A673 (cell line): ENCODE measurements around the gene TAF7. TPM values are rescaled to one million over a fixed set of nuclear protein-coding genes. Genes with fewer than 3 reads are reported as not detected.
"Not testable (repeated sequence)": the region's sequence is repeated elsewhere in the genome, so short reads cannot be mapped to it uniquely, and the experiment has no call there.

ENCODE experiments used
- BruUV-seq: library from RNA; stranded (reverse); fragments of 400-500 nt; replicated peaks from 2 replicates; lab custom pipeline; 2021; lab: Mats Ljungman, UMichigan
- CTCF ChIA-PET: fragments of 300-600 bp; sonication (Branson Sonifier 250); formaldehyde crosslinking; loops from one replicate; lab custom pipeline; 2022; ENCODE audit warnings: antibody characterized with exemption; lab: Charles Lee
- POLR2A ChIA-PET: fragments of 300-600 bp; sonication (Branson Sonifier 250); formaldehyde crosslinking; loops from one replicate; lab custom pipeline; 2022; ENCODE audit warnings: antibody characterized with exemption; ENCODE audit not compliant: low non-redundant PET; lab: Charles Lee
- DNase-seq: peaks from one replicate; pipeline ENCODE4 v3.0.0-alpha.2; 2015; ENCODE audit warnings: low spot score
- H3K27ac ChIP-seq: fragments of 200-600 bp; sonication (generic); 2 replicates; pipeline ENCODE4 v1.5.1; 2016; ENCODE audit warnings: mixed run types, low read depth, mild to moderate bottlenecking, mixed read lengths, antibody characterized with exemption, low read length; ENCODE audit not compliant: poor library complexity, severe bottlenecking
- H3K27me3 ChIP-seq: fragments of 200-600 bp; sonication (generic); replicated peaks from 2 replicates; pipeline ENCODE4 v1.6.1; 2017; ENCODE audit warnings: mixed run types, low read depth, mild to moderate bottlenecking, mixed read lengths, antibody characterized with exemption, low read length; ENCODE audit not compliant: insufficient read depth, poor library complexity
- H3K36me3 ChIP-seq: fragments of 200-600 bp; sonication (generic); 2 replicates; pipeline ENCODE4 v1.6.1; 2016; ENCODE audit warnings: mixed run types, mild to moderate bottlenecking, mixed read lengths, antibody characterized with exemption, low read length; ENCODE audit not compliant: insufficient read depth, poor library complexity, severe bottlenecking
- H3K4me1 ChIP-seq: fragments of 200-600 bp; sonication (generic); 2 replicates; pipeline ENCODE4 v1.6.1; 2017; ENCODE audit warnings: mixed run types, mild to moderate bottlenecking, mixed read lengths, antibody characterized with exemption, low read length; ENCODE audit not compliant: insufficient read depth, poor library complexity, severe bottlenecking
- H3K4me3 ChIP-seq: fragments of 200-600 bp; sonication (generic); 2 replicates; pipeline ENCODE4 v1.5.1; 2016; ENCODE audit warnings: low read depth, mixed run types, mild to moderate bottlenecking, mixed read lengths, low read length; ENCODE audit not compliant: poor library complexity, severe bottlenecking
- H3K9me3 ChIP-seq: fragments of 200-600 bp; sonication (generic); 2 replicates; pipeline ENCODE4 v1.6.1; 2016; ENCODE audit warnings: mixed run types, low read depth, mild to moderate bottlenecking, mixed read lengths, antibody characterized with exemption, low read length; ENCODE audit not compliant: poor library complexity, severe bottlenecking
- CTCF ChIP-seq: fragments of 300-800, 200-600 bp; sonication (generic); conservative IDR thresholded peaks from 2 replicates; pipeline ENCODE4 v1.5.1; 2017; ENCODE audit warnings: low read depth, mild to moderate bottlenecking, antibody characterized with exemption, low read length, moderate library complexity, mixed read lengths
- EZH2 ChIP-seq: fragments of 200-600 bp; sonication (generic); IDR thresholded peaks from 2 replicates; pipeline ENCODE4 v1.6.1; 2017; ENCODE audit warnings: borderline replicate concordance, low read depth, mild to moderate bottlenecking, mixed read lengths, antibody characterized with exemption, low read length; ENCODE audit not compliant: poor library complexity, severe bottlenecking
- intact Hi-C: fragments of 100-400 bp; cut with micrococcal nuclease; formaldehyde crosslinking; loops from one replicate; pipeline ENCODE4 v1.10.0; 2022; ENCODE audit not compliant: unreplicated experiment
- total RNA-seq: library from RNA; stranded (reverse); gene quantifications from 2 replicates; pipeline ENCODE4 v1.2.3, GENCODE V29; 2021

Gene TAF7
- total RNA-seq, 1 experiment from 2014 or later, result 73.4 TPM

GRCh38 chr5:141319699-141320098 lies 885 bp downstream of the TAF7 start:
- peak overlapping the region; percentile 97 for H3K27ac ChIP-seq
- H3K4me1 ChIP-seq, result no peaks in the 10 kb centered on the region
- ChIA-PET POLR2A (no interaction called here), CTCF (interaction anchor here (0.5 to 1.9 kb wide), 5 partner anchors 31 to 244 kb away, joined by 3 to 9 read pairs (median 4); partner anchors contain the start of genes PCDHB14, PCDHB5 and PCDHGB1)
- no peaks in the 10 kb centered on the region for H3K27me3 ChIP-seq
- intact Hi-C loops, result loop anchor here (1.0 kb wide), 1 partner anchor 242 kb away; no protein-coding TSS in a partner anchor
- H3K9me3 ChIP-seq, result peaks cover 59% of the 10 kb centered on the region
- TF ChIP-seq CTCF, result no peak
- no peak for TF ChIP-seq EZH2
- no TSS peak for BruUV-seq
- peak; percentile 9 for DNase-seq
- H3K4me3 ChIP-seq, result peak overlapping the region; percentile 78
- peaks cover 39% of the 10 kb centered on the region for H3K36me3 ChIP-seq

GRCh38 chr5:141319202-141319601 lies 1.4 kb downstream of the TAF7 start:
- H3K27ac ChIP-seq, result no peak overlapping the region
- TF ChIP-seq EZH2 (no peak), CTCF (no peak)
- H3K36me3 ChIP-seq, result peaks cover 39% of the 10 kb centered on the region
- intact Hi-C loops, result no loop called here
- DNase-seq, result no peak
- peaks cover 64% of the 10 kb centered on the region for H3K9me3 ChIP-seq
- ChIA-PET POLR2A (no interaction called here), CTCF (interaction anchor here (0.8 to 1.9 kb wide), 2 partner anchors 31 to 245 kb away, joined by 3 to 8 read pairs; partner anchors contain the start of gene PCDHGB1)
- H3K4me3 ChIP-seq, result peak overlapping the region; percentile 78
- BruUV-seq, result no TSS peak
- no peaks in the 10 kb centered on the region for H3K4me1 ChIP-seq
- no peaks in the 10 kb centered on the region for H3K27me3 ChIP-seq

GRCh38 chr5:141316963-141317362 lies 3.6 kb downstream of the TAF7 start:
- H3K27ac ChIP-seq, DNase-seq, H3K4me3 ChIP-seq, CTCF ChIA-PET, POLR2A ChIA-PET, intact Hi-C loops, BruUV-seq, H3K4me1 ChIP-seq, H3K27me3 ChIP-seq: not testable (repeated sequence)
- peaks cover 75% of the 10 kb centered on the region for H3K9me3 ChIP-seq
- H3K36me3 ChIP-seq, result peaks cover 43% of the 10 kb centered on the region

DNA sequence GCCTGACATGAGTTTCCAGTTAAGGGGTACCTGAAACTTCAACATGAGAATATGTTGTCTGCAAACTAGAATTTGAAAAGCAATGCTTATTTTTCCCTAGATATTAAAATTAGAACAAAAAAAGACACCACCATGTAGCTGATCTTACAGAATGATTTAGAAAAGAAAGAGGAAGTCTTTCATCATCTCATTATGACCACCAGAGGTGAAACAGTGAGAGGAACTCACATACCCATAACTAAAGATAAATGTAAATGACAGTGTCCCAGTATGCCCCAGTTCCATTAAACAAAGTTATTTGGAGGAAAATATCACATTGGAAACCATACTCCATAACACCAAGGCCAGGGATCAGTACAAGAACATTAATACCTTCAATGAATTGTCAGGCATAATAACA lies 6.9 kb downstream of the TAF7 start:
- ChIA-PET POLR2A (no interaction called here), CTCF (no interaction called here)
- no peak for TF ChIP-seq CTCF
- intact Hi-C loops, result no loop called here
- H3K4me3 ChIP-seq, result no peak overlapping the region
- peaks cover 55% of the 10 kb centered on the region for H3K9me3 ChIP-seq
- H3K36me3 ChIP-seq, result peaks cover 32% of the 10 kb centered on the region
- no peak for DNase-seq
- no peaks in the 10 kb centered on the region for H3K27me3 ChIP-seq
- no TSS peak for BruUV-seq
- H3K27ac ChIP-seq, result no peak overlapping the region
- no peaks in the 10 kb centered on the region for H3K4me1 ChIP-seq
